AG04450 (cell line): Measurements from ENCODE around the gene CYB561. TPM values are rescaled to one million over a fixed set of nuclear protein-coding genes. Genes with fewer than 3 reads are reported as not detected.

Experiments
- CTCF ChIA-PET: fragments of 300-600, 350-600 bp; formaldehyde crosslinking; extraction: SDS; loops from one replicate; lab custom pipeline; 2022; ENCODE audit warnings: antibody characterized with exemption, inconsistent platforms; lab: Charles Lee
- POLR2A ChIA-PET: fragments of 350-600 bp; formaldehyde crosslinking; extraction: SDS; loops from one replicate; lab custom pipeline; 2021; ENCODE audit warnings: antibody characterized with exemption, inconsistent platforms; lab: Yijun Ruan, JAX
- DNase-seq: peaks from one replicate; pipeline ENCODE4 v3.0.0-alpha.2; 2011; ENCODE audit warnings: low read depth, low spot score
- H3K27ac ChIP-seq: one replicate; pipeline ENCODE4 v1.5.1; 2012; ENCODE audit warnings: low read depth, low read length, control low read depth
- H3K27me3 ChIP-seq: one replicate; pipeline ENCODE4 v1.6.0; 2012; ENCODE audit warnings: low read length; ENCODE audit not compliant: control insufficient read depth, insufficient read depth
- H3K4me3 ChIP-seq: 2 replicates; pipeline ENCODE4 v1.5.1; 2011; ENCODE audit warnings: mild to moderate bottlenecking, low read depth, low read length, control low read depth
- H3K9me3 ChIP-seq: 2 replicates; pipeline ENCODE4 v1.5.1; 2012; ENCODE audit warnings: low read length; ENCODE audit not compliant: control insufficient read depth, insufficient read depth
- CTCF ChIP-seq: IDR thresholded peaks from 2 replicates; pipeline ENCODE4 v1.5.1; 2011; ENCODE audit warnings: low read depth, low read length, control low read depth, inconsistent platforms
- polyA plus RNA-seq: library from polyadenylated mRNA; depleted of rRNA; stranded (reverse); fragments of >200 nt; gene quantifications from 2 replicates; pipeline ENCODE4 v1.2.3, GENCODE V29; 2011

Gene CYB561
- polyA plus RNA-seq, 1 experiment = 4.9 TPM

DNA sequence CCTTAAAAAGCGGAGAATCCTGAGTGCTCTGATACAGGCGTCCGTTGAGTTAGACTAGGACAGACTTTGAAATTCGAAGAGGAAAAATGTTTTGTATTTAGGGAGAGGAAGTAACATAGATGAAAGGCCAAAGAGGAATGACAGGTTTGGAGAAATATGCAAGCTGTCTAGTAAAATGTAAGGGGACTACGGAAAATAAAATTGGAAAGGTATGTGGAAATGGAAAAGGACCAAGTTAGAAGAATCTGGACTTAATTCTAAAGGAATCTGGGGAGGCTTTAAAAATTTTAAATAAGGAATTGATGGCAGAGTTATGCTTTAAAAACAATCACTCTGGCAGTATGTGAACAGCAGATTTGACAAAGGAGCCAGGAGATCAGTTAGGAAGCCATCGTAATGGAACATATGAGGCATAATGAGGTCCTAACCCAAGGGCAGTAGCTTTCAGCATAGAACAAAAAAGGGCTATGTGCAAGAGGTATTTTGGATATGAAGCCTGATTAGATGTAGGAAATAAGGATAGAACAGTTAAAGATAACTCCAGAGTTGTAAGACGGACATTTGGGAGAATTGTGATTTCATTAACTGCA, 38.3 kb downstream of the CYB561 start:
- CTCF ChIA-PET = interaction anchor here (0.6 to 2.8 kb wide), 17 partner anchors 10 to 736 kb away, joined by 3 to 68 read pairs (median 5); no protein-coding TSS in a partner anchor

GRCh38 chr17:63406689-63407330, 39.3 kb downstream of the CYB561 start:
- Histone ChIP-seq H3K4me3 (no peak overlapping the region), H3K9me3 (no peaks in the 10 kb centered on the region), H3K27me3 (no peaks in the 10 kb centered on the region), H3K27ac (no peak overlapping the region)
- POLR2A ChIA-PET = interaction anchor here (0.6 to 1.2 kb wide), 3 partner anchors 207 to 440 kb away, joined by 3 to 6 read pairs (median 3); partner anchors contain the start of gene TANC2
- TF ChIP-seq CTCF = peak; percentile 91
- CTCF ChIA-PET = interaction anchor here (0.5 to 2.8 kb wide), 49 partner anchors 9 to 736 kb away, joined by 3 to 68 read pairs (median 4); no protein-coding TSS in a partner anchor
- peak; percentile 84 for DNase-seq

More for the DNA sequence above, 38.3 kb downstream of the CYB561 start:
- POLR2A ChIA-PET = no interaction called here
- Histone ChIP-seq H3K27ac (no peak overlapping the region), H3K4me3 (no peak overlapping the region), H3K9me3 (no peaks in the 10 kb centered on the region), H3K27me3 (no peaks in the 10 kb centered on the region)
- no peak for TF ChIP-seq CTCF
- DNase-seq = no peak

GRCh38 chr17:63405741-63406261, 40.3 kb downstream of the CYB561 start:
- no peak overlapping the region for H3K27ac ChIP-seq
- H3K4me3 ChIP-seq = no peak overlapping the region
- ChIA-PET POLR2A (no interaction called here), CTCF (interaction anchor here (0.5 to 2.8 kb wide), 37 partner anchors 10 to 838 kb away, joined by 3 to 68 read pairs (median 4); no protein-coding TSS in a partner anchor)
- DNase-seq = peak; percentile 68
- H3K27me3 ChIP-seq = no peaks in the 10 kb centered on the region
- peak; percentile 71 for TF ChIP-seq CTCF
- no peaks in the 10 kb centered on the region for H3K9me3 ChIP-seq

DNA sequence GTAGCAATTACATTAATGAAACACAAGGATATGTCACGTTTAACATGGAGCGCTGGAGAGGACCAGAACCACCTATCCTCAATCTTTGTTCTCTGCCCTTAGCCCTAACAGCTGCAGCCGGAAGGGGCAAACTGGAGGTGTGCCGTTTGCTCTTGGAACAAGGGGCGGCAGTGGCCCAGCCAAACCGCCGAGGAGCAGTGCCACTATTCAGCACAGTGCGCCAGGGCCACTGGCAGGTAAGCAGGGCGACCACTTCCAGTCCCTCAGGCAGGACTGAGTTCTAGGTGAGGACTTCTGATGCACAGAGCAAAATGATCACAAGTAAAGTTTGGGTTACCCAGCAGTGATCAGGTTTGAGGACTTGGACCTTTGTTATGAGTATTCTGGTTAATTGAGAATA, 41.1 kb downstream of the CYB561 start:
- POLR2A ChIA-PET = no interaction called here

More for the DNA sequence above, 41.1 kb downstream of the CYB561 start:
- CTCF ChIA-PET = interaction anchor here (0.6 kb wide), 1 partner anchor 9 kb away, joined by 4 read pairs; no protein-coding TSS in a partner anchor
- TF ChIP-seq CTCF = no peak
- Histone ChIP-seq H3K9me3 (no peaks in the 10 kb centered on the region), H3K27ac (no peak overlapping the region), H3K4me3 (no peak overlapping the region), H3K27me3 (no peaks in the 10 kb centered on the region)
- no peak for DNase-seq
